Measurements from ENCODE around the gene TEX13D.

DNA sequence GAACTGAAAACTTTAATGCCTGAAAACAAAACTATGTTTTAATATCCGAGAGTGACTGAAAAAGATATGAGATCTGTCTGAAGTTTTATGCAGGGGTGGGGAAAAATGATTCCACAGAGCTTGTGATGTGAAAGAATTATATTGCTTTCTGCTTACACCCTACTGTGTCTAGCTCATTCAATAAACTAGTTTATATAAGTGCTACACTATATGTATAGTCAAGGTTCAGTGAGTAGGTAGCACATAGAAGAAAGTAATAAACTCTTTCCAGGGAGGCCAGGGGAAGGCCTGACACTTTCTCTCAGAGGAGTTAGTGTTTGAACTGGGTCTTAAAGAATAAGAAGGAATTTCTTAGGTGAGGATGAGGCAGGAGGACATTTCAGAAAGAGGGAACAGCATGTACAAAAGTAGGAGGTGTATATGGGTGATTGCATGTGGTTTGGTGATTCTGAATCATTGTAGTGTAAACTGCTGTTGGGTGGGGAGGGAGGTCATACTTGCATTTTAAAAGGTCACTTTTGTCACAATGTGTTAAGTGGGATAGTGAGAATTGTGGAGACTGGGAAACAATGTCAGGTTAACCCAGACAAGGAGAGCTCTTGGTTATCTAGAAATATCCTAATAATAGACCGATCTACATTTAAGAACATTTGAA lies 25.1 kb upstream of the TEX13D start:
- TF ChIP-seq EP300 (IDR thresholded peaks at IDR 0.05; ENCODE audit: low read depth) (no peak), POLR2A (IDR thresholded peaks at IDR 0.05) (no peak), POLR2AphosphoS5 (IDR thresholded peaks at IDR 0.05) (no peak)
- TF ChIP-seq, protein P1, sequence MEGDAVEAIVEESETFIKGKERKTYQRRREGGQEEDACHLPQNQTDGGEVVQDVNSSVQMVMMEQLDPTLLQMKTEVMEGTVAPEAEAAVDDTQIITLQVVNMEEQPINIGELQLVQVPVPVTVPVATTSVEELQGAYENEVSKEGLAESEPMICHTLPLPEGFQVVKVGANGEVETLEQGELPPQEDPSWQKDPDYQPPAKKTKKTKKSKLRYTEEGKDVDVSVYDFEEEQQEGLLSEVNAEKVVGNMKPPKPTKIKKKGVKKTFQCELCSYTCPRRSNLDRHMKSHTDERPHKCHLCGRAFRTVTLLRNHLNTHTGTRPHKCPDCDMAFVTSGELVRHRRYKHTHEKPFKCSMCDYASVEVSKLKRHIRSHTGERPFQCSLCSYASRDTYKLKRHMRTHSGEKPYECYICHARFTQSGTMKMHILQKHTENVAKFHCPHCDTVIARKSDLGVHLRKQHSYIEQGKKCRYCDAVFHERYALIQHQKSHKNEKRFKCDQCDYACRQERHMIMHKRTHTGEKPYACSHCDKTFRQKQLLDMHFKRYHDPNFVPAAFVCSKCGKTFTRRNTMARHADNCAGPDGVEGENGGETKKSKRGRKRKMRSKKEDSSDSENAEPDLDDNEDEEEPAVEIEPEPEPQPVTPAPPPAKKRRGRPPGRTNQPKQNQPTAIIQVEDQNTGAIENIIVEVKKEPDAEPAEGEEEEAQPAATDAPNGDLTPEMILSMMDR (IDR thresholded peaks at IDR 0.05), result no peak
